ENCODE results near the gene RPE65.

DNA sequence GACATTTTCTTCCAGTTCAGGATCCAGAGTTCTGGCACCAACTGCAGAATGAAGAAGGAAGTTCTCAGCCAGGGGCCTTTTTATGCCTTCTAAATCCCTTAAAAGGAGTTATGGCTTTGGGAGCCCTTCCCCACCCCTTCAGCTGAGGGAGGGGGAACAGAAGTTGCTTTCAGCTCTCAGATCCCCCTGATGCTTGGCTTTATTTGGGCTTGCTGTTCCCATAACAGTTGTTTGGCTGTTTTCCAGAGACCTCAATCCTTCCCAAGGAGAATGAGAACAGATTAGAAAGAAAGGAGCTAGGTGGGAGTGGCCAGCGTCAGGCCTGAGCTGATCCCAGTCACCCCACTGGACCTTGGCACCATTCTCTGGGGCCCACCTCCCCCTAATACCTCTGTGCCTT, at the start of gene RPE65:
- TF ChIP-seq, protein P1, sequence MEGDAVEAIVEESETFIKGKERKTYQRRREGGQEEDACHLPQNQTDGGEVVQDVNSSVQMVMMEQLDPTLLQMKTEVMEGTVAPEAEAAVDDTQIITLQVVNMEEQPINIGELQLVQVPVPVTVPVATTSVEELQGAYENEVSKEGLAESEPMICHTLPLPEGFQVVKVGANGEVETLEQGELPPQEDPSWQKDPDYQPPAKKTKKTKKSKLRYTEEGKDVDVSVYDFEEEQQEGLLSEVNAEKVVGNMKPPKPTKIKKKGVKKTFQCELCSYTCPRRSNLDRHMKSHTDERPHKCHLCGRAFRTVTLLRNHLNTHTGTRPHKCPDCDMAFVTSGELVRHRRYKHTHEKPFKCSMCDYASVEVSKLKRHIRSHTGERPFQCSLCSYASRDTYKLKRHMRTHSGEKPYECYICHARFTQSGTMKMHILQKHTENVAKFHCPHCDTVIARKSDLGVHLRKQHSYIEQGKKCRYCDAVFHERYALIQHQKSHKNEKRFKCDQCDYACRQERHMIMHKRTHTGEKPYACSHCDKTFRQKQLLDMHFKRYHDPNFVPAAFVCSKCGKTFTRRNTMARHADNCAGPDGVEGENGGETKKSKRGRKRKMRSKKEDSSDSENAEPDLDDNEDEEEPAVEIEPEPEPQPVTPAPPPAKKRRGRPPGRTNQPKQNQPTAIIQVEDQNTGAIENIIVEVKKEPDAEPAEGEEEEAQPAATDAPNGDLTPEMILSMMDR (IDR thresholded peaks at IDR 0.05), result no peak
- no peak for TF ChIP-seq POLR2A (IDR thresholded peaks at IDR 0.05)
